HepG2 (cell line): Measurements from ENCODE around the gene DOC2A. TPM values are rescaled to one million over a fixed set of nuclear protein-coding genes. Genes with fewer than 3 reads are reported as not detected.

Experiments used
- FIP1L1 ChIP-seq: fragments of 200-400 bp; formaldehyde crosslinking; IDR thresholded peaks from 2 replicates; pipeline ENCODE4 v1.6.1; 2018; ENCODE audit warnings: low read depth, mild to moderate bottlenecking, low read length, moderate library complexity, borderline replicate concordance; ENCODE audit not compliant: insufficient read depth
- IKZF4 ChIP-seq: sonication (generic); formaldehyde crosslinking; IDR thresholded peaks from 2 replicates; pipeline ENCODE4 v1.5.1; 2020; ENCODE audit warnings: borderline replicate concordance, mild to moderate bottlenecking, low read depth, missing genetic modification reagents; ENCODE audit errors: not compliant biosample characterization
- KLF9 ChIP-seq: IDR thresholded peaks from 2 replicates; pipeline ENCODE4 v1.6.1; 2016; ENCODE audit warnings: low read depth
- LCORL ChIP-seq, 2 experiments: fragments of 450-650 bp in 1 of 2; sonication (generic) in 1 of 2; formaldehyde crosslinking in 1 of 2; IDR thresholded peaks; 2 replicates each; pipeline versions ENCODE4 v1.5.0 to v1.6.1; 2017 to 2020; ENCODE audit warnings: antibody characterized with exemption in 1 of 2, missing genetic modification reagents in 1 of 2
- MED13 ChIP-seq: sonication (generic); formaldehyde crosslinking; IDR thresholded peaks from 2 replicates; pipeline ENCODE4 v1.5.0; 2020; ENCODE audit warnings: missing genetic modification reagents
- NFYC ChIP-seq: IDR thresholded peaks from 2 replicates; pipeline ENCODE4 v1.6.1; 2016; ENCODE audit warnings: missing genetic modification reagents, missing compliant biosample characterization
- SIN3B ChIP-seq: fragments of 150-350 bp; IDR thresholded peaks from 2 replicates; pipeline ENCODE4 v1.6.1; 2014; ENCODE audit warnings: low read length
- TMF1 ChIP-seq: sonication (generic); formaldehyde crosslinking; IDR thresholded peaks from 2 replicates; pipeline ENCODE4 v1.8.1; 2022; ENCODE audit warnings: low read depth, missing genetic modification reagents
- ZNF75D ChIP-seq: sonication (generic); formaldehyde crosslinking; IDR thresholded peaks from 2 replicates; pipeline ENCODE4 v1.8.1; 2023; ENCODE audit warnings: missing genetic modification reagents, mild to moderate bottlenecking, borderline replicate concordance
- ZSCAN9 ChIP-seq: IDR thresholded peaks from 2 replicates; pipeline ENCODE4 v1.6.1; 2016; ENCODE audit warnings: borderline replicate concordance
- polyA plus RNA-seq, 8 experiments: library from polyadenylated mRNA; depleted of rRNA in 3 of 8; stranded (reverse) in 7 of 8; unstranded in 1 of 8; fragments of >200 nt; fragmentation: Illumina TruSeq in 4 of 8; extraction: Trizol in 4 of 8; gene quantifications; 2 replicates each; pipeline versions ENCODE4 v1.2.1 to v1.2.3, GENCODE V29; 2011 to 2016; ENCODE audit warnings: low read depth in 4 of 8, missing spikeins in 1 of 8, mixed read lengths in 1 of 8; ENCODE audit not compliant: insufficient read depth in 1 of 8
- total RNA-seq, 5 experiments: library from RNA; depleted of rRNA; stranded (reverse); fragments of >200 nt; fragmentation: Illumina TruSeq; extraction: Trizol; gene quantifications; 2 replicates each; pipeline ENCODE4 v1.2.3, GENCODE V29; 2016; ENCODE audit warnings: low read depth in 1 of 5
- TF ChIP-seq, protein P1 (sequence below): sonication (generic); formaldehyde crosslinking; IDR thresholded peaks from 2 replicates; pipeline ENCODE4 v1.4.0; 2020; ENCODE audit warnings: low read depth, mild to moderate bottlenecking, missing genetic modification reagents
- TF ChIP-seq, protein P2 (sequence below): sonication (generic); formaldehyde crosslinking; conservative IDR thresholded peaks from 2 replicates; pipeline ENCODE4 v1.8.0; 2022; ENCODE audit warnings: low read depth, missing genetic modification reagents
- TF ChIP-seq, protein P3 (sequence below), 2 experiments: sonication (generic) in 1 of 2; formaldehyde crosslinking in 1 of 2; IDR thresholded peaks; 2 replicates each; pipeline versions ENCODE4 v1.5.1 to v1.6.1; 2011 to 2020; ENCODE audit warnings: borderline replicate concordance in 1 of 2, low read depth in 1 of 2, low read length in 1 of 2, mild to moderate bottlenecking in 1 of 2, missing genetic modification reagents in 1 of 2, moderate library complexity in 1 of 2
- TF ChIP-seq, protein P4 (sequence below), 2 experiments: sonication (generic) in 1 of 2; formaldehyde crosslinking in 1 of 2; IDR thresholded peaks; 2 replicates each; pipeline versions ENCODE4 v1.4.0 to v1.6.1; 2016 to 2020; ENCODE audit warnings: borderline replicate concordance in 1 of 2, low read depth in 1 of 2, mild to moderate bottlenecking in 1 of 2, missing genetic modification reagents in 1 of 2
- TF ChIP-seq, protein P5 (sequence below): sonication (generic); formaldehyde crosslinking; IDR thresholded peaks from 2 replicates; pipeline ENCODE4 v1.4.0; 2020; ENCODE audit warnings: missing genetic modification reagents

DOC2A gene
- total and polyA plus RNA-seq, 2 of the 13 experiments (the other 11 are each of a cell fraction or from before 2014, with no cell fraction given) = 0.15 to 0.55 TPM

DNA sequence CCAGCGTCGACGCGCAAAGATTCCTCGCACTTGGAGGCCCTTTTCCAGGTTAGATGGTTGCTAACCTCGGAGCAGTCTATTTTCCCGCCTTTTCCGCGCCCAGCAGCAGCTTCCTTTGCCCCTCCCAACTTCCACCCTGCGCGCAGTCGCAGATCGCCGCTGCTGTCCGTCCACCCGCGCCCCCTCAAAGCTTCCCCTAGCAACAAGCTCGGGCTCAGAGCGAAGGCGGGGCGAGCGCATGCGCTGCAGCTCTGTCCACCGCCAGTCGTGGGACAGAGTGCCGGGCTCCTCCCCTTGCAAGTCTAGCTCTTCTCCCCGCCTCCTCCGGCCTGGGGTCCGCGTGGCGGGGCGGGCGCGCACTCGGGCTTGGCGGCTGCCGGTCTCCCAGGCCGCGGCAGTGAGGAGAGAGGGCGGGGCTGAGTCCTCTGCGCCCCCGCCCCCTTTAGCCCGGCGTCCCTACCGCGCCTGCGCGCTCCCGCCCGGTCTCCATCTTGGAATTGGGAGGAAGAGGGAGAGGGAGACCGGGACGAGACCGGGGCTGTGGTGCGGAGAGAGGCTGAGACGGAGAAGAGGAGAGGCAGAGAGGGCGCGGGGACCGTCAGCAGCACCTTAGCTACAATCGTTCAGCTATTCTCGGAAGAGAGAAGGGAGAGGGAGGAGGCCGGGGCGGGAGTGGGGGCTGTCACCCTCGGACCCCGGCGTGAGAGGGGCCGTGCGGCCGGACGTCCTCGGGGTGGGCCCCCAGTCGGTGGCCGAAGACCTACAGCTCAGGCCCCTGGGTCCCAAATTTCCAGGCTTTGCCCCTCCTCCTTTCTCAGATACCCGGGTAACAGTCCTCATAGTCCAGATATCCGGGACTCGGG, 37.2 kb downstream of the DOC2A start, which contains the start of gene TAOK2 (continued):
- TF ChIP-seq, protein P1, sequence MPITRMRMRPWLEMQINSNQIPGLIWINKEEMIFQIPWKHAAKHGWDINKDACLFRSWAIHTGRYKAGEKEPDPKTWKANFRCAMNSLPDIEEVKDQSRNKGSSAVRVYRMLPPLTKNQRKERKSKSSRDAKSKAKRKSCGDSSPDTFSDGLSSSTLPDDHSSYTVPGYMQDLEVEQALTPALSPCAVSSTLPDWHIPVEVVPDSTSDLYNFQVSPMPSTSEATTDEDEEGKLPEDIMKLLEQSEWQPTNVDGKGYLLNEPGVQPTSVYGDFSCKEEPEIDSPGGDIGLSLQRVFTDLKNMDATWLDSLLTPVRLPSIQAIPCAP (CRISPR knock-in tag) = no peak
- peak; percentile 65 for TF ChIP-seq NFYC (CRISPR knock-in tag)
- TF ChIP-seq LCORL (IDR thresholded peaks at IDR 0.05) = no peak
- TF ChIP-seq LCORL (CRISPR knock-in tag; IDR thresholded peaks at IDR 0.05) = peak; percentile 95
- TF ChIP-seq FIP1L1 = peak; percentile 96
- peak; percentile 66 for TF ChIP-seq TMF1 (CRISPR knock-in tag)
- TF ChIP-seq, protein P2, sequence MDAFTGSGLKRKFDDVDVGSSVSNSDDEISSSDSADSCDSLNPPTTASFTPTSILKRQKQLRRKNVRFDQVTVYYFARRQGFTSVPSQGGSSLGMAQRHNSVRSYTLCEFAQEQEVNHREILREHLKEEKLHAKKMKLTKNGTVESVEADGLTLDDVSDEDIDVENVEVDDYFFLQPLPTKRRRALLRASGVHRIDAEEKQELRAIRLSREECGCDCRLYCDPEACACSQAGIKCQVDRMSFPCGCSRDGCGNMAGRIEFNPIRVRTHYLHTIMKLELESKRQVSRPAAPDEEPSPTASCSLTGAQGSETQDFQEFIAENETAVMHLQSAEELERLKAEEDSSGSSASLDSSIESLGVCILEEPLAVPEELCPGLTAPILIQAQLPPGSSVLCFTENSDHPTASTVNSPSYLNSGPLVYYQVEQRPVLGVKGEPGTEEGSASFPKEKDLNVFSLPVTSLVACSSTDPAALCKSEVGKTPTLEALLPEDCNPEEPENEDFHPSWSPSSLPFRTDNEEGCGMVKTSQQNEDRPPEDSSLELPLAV (CRISPR knock-in tag) = no peak
- TF ChIP-seq, protein P3, sequence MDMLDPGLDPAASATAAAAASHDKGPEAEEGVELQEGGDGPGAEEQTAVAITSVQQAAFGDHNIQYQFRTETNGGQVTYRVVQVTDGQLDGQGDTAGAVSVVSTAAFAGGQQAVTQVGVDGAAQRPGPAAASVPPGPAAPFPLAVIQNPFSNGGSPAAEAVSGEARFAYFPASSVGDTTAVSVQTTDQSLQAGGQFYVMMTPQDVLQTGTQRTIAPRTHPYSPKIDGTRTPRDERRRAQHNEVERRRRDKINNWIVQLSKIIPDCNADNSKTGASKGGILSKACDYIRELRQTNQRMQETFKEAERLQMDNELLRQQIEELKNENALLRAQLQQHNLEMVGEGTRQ (IDR thresholded peaks at IDR 0.05; ENCODE audit: low read depth, low read length) = no peak
- TF ChIP-seq, protein P3 (CRISPR knock-in tag; IDR thresholded peaks at IDR 0.05; ENCODE audit: borderline replicate concordance) = no peak
- TF ChIP-seq IKZF4 (CRISPR knock-in tag) = peak; percentile 66
- TF ChIP-seq, protein P4, sequence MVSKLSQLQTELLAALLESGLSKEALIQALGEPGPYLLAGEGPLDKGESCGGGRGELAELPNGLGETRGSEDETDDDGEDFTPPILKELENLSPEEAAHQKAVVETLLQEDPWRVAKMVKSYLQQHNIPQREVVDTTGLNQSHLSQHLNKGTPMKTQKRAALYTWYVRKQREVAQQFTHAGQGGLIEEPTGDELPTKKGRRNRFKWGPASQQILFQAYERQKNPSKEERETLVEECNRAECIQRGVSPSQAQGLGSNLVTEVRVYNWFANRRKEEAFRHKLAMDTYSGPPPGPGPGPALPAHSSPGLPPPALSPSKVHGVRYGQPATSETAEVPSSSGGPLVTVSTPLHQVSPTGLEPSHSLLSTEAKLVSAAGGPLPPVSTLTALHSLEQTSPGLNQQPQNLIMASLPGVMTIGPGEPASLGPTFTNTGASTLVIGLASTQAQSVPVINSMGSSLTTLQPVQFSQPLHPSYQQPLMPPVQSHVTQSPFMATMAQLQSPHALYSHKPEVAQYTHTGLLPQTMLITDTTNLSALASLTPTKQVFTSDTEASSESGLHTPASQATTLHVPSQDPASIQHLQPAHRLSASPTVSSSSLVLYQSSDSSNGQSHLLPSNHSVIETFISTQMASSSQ (IDR thresholded peaks at IDR 0.05; ENCODE audit: low read depth) = no peak
- TF ChIP-seq, protein P4 (CRISPR knock-in tag; IDR thresholded peaks at IDR 0.05; ENCODE audit: borderline replicate concordance) = peak; percentile 83
- TF ChIP-seq ZNF75D (CRISPR knock-in tag) = no peak
- peak; percentile 77; the same call in 1 of the 2 replicates for TF ChIP-seq KLF9
- TF ChIP-seq SIN3B = 0 out of 2 replicates have a peak, but pooled peaks have one; percentile 6
- TF ChIP-seq, protein P5, sequence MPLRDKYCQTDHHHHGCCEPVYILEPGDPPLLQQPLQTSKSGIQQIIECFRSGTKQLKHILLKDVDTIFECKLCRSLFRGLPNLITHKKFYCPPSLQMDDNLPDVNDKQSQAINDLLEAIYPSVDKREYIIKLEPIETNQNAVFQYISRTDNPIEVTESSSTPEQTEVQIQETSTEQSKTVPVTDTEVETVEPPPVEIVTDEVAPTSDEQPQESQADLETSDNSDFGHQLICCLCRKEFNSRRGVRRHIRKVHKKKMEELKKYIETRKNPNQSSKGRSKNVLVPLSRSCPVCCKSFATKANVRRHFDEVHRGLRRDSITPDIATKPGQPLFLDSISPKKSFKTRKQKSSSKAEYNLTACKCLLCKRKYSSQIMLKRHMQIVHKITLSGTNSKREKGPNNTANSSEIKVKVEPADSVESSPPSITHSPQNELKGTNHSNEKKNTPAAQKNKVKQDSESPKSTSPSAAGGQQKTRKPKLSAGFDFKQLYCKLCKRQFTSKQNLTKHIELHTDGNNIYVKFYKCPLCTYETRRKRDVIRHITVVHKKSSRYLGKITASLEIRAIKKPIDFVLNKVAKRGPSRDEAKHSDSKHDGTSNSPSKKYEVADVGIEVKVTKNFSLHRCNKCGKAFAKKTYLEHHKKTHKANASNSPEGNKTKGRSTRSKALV = peak; percentile 87; the same call in 1 of the 2 replicates
- peak; percentile 90; the same call in 1 of the 2 replicates for TF ChIP-seq ZSCAN9 (CRISPR knock-in tag)
- TF ChIP-seq MED13 (CRISPR knock-in tag) = no peak
